WTC11 (cell line): Measurements from ENCODE around the gene GPC4. TPM values are rescaled to one million over a fixed set of nuclear protein-coding genes. Genes with fewer than 3 reads are reported as not detected.

ENCODE experiments used
- ATAC-seq: fragments of 200-7000 bp; cut with Tn5 transposase; 2 replicates; pipeline ENCODE4 v1.10.0; 2021; ENCODE audit warnings: mild to moderate bottlenecking, moderate library complexity
- CTCF ChIA-PET: fragments of 300-600 bp; sonication (Branson Sonifier 250); formaldehyde crosslinking; loops from one replicate; lab custom pipeline; 2021; ENCODE audit warnings: antibody characterized with exemption; lab: Charles Lee
- POLR2A ChIA-PET: fragments of 350-600 bp; sonication (Branson Sonifier 250); formaldehyde crosslinking; loops from one replicate; lab custom pipeline; 2021; ENCODE audit warnings: antibody characterized with exemption; lab: Charles Lee
- DNase-seq: peaks from one replicate; pipeline ENCODE4 v3.0.0; 2021; ENCODE audit warnings: low spot score
- H3K27ac Mint-ChIP-seq: 2 replicates; pipeline ENCODE4 v1.8.0; 2021; ENCODE audit warnings: mixed read lengths
- H3K27me3 Mint-ChIP-seq: 2 replicates; pipeline ENCODE4 v1.8.0; 2021; ENCODE audit warnings: low read depth, mild to moderate bottlenecking, moderate library complexity, mixed read lengths
- H3K36me3 Mint-ChIP-seq: 2 replicates; pipeline ENCODE4 v1.8.0; 2021; ENCODE audit warnings: mixed read lengths
- H3K4me1 Mint-ChIP-seq: 2 replicates; pipeline ENCODE4 v1.8.0; 2022; ENCODE audit warnings: mixed read lengths
- H3K4me3 Mint-ChIP-seq: 2 replicates; pipeline ENCODE4 v1.8.0; 2021; ENCODE audit warnings: mild to moderate bottlenecking, moderate library complexity, mixed read lengths
- H3K9me3 Mint-ChIP-seq: 2 replicates; pipeline ENCODE4 v1.8.0; 2021; ENCODE audit warnings: mixed read lengths
- ATF1 ChIP-seq: sonication (generic); formaldehyde crosslinking; IDR thresholded peaks from 2 replicates; pipeline ENCODE4 v1.8.1; 2023; ENCODE audit warnings: mild to moderate bottlenecking, moderate library complexity, missing genetic modification reagents
- ETV6 ChIP-seq: sonication (generic); formaldehyde crosslinking; IDR thresholded peaks from 2 replicates; pipeline ENCODE4 v1.8.1; 2022; ENCODE audit warnings: mild to moderate bottlenecking, missing genetic modification reagents
- FOXJ3 ChIP-seq: sonication (generic); formaldehyde crosslinking; IDR thresholded peaks from 2 replicates; pipeline ENCODE4 v1.9.0; 2021; ENCODE audit warnings: missing genetic modification reagents, mild to moderate bottlenecking, borderline replicate concordance
- GTF2I ChIP-seq: fragments of 250-450 bp; sonication (Bioruptor Pico); conservative IDR thresholded peaks from 2 replicates; pipeline ENCODE4 v1.4.0; 2021; ENCODE audit warnings: mild to moderate bottlenecking
- JAZF1 ChIP-seq: fragments of 250-450 bp; sonication (Bioruptor Pico); IDR thresholded peaks from 2 replicates; pipeline ENCODE4 v1.9.0; 2021; ENCODE audit warnings: moderate library complexity, mild to moderate bottlenecking, inconsistent platforms
- KAT7 ChIP-seq: sonication (generic); formaldehyde crosslinking; IDR thresholded peaks from 2 replicates; pipeline ENCODE4 v1.8.1; 2023; ENCODE audit warnings: missing genetic modification reagents, mild to moderate bottlenecking, borderline replicate concordance
- NFATC4 ChIP-seq: fragments of 250-450 bp; sonication (Bioruptor Pico); IDR thresholded peaks from 2 replicates; pipeline ENCODE4 v1.9.0; 2021; ENCODE audit warnings: mild to moderate bottlenecking
- NR1H2 ChIP-seq: sonication (generic); formaldehyde crosslinking; IDR thresholded peaks from 2 replicates; pipeline ENCODE4 v1.9.0; 2021; ENCODE audit warnings: mild to moderate bottlenecking, moderate library complexity, missing genetic modification reagents
- NR2C2 ChIP-seq: sonication (generic); formaldehyde crosslinking; IDR thresholded peaks from 2 replicates; pipeline ENCODE4 v1.8.0; 2022; ENCODE audit warnings: mild to moderate bottlenecking, missing genetic modification reagents
- NR3C1 ChIP-seq: sonication (generic); formaldehyde crosslinking; conservative IDR thresholded peaks from 2 replicates; pipeline ENCODE4 v1.8.1; 2023; ENCODE audit warnings: low read depth, mild to moderate bottlenecking, missing genetic modification reagents
- SMAD4 ChIP-seq: sonication (generic); formaldehyde crosslinking; IDR thresholded peaks from 2 replicates; pipeline ENCODE4 v1.8.0; 2022; ENCODE audit warnings: mild to moderate bottlenecking, missing genetic modification reagents
- STAT6 ChIP-seq: sonication (generic); formaldehyde crosslinking; conservative IDR thresholded peaks from 2 replicates; pipeline ENCODE4 v1.8.1; 2023; ENCODE audit warnings: mild to moderate bottlenecking, low read depth, missing genetic modification reagents, moderate library complexity
- TP53 ChIP-seq: sonication (generic); formaldehyde crosslinking; IDR thresholded peaks from 2 replicates; pipeline ENCODE4 v1.8.1; 2023; ENCODE audit warnings: mild to moderate bottlenecking, missing genetic modification reagents
- ZBTB21 ChIP-seq: sonication (generic); formaldehyde crosslinking; IDR thresholded peaks from 2 replicates; pipeline ENCODE4 v1.8.1; 2023; ENCODE audit warnings: mild to moderate bottlenecking, missing genetic modification reagents, borderline replicate concordance
- ZNF263 ChIP-seq: sonication (generic); formaldehyde crosslinking; IDR thresholded peaks from 2 replicates; pipeline ENCODE4 v1.8.1; 2022; ENCODE audit warnings: low read depth, mild to moderate bottlenecking, moderate library complexity, missing genetic modification reagents
- ZNF671 ChIP-seq: fragments of 250-450 bp; sonication (Bioruptor Pico); IDR thresholded peaks from 2 replicates; pipeline ENCODE4 v1.8.0; 2021; ENCODE audit warnings: mild to moderate bottlenecking
- total RNA-seq: library from RNA; stranded (reverse); gene quantifications from 3 replicates; pipeline ENCODE4 v1.2.3, GENCODE V29; 2021
- TF ChIP-seq, protein P1 (sequence below): sonication (generic); formaldehyde crosslinking; IDR thresholded peaks from 2 replicates; pipeline ENCODE4 v1.8.0; 2023; ENCODE audit warnings: mild to moderate bottlenecking, missing genetic modification reagents
- TF ChIP-seq, protein P2 (sequence below): sonication (generic); formaldehyde crosslinking; IDR thresholded peaks from 2 replicates; pipeline ENCODE4 v1.8.1; 2022; ENCODE audit warnings: missing genetic modification reagents, borderline replicate concordance
- TF ChIP-seq, protein P3 (sequence below): fragments of 250-450 bp; sonication (Bioruptor Pico); conservative IDR thresholded peaks from 2 replicates; pipeline ENCODE4 v1.9.0; 2021; ENCODE audit warnings: mild to moderate bottlenecking

Gene GPC4
- total RNA-seq, 1 experiment from 2014 or later: 144 TPM

DNA sequence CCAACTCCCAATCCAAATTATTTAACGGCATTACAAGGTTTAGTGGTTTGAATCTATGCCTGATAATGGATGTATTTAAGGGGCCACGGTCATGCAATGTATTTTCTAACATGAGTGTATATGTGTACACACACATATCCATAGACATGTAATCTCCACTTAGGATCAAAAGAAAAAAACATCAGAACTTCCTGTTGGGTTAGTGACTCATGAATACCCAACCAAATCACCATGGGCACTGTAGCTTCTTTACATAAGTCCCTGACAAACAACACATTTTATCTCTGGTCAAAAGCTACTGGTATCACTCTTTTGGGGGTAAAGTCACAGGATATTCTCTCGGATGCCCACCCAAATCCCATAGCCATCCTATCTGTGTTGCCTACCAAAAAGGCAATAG is 160.6 kb downstream of the GPC4 start:
- H3K27ac Mint-ChIP-seq: no peak overlapping the region
- ATAC-seq: no peak
- H3K36me3 Mint-ChIP-seq: no peaks in the 10 kb centered on the region
- H3K4me3 Mint-ChIP-seq: no peak overlapping the region
- no peaks in the 10 kb centered on the region for H3K27me3 Mint-ChIP-seq
- POLR2A ChIA-PET: interaction anchor here (0.6 kb wide), 1 partner anchor 206 kb away, joined by 7 read pairs; no protein-coding TSS in a partner anchor
- CTCF ChIA-PET: no interaction called here
- TF ChIP-seq, protein P1, sequence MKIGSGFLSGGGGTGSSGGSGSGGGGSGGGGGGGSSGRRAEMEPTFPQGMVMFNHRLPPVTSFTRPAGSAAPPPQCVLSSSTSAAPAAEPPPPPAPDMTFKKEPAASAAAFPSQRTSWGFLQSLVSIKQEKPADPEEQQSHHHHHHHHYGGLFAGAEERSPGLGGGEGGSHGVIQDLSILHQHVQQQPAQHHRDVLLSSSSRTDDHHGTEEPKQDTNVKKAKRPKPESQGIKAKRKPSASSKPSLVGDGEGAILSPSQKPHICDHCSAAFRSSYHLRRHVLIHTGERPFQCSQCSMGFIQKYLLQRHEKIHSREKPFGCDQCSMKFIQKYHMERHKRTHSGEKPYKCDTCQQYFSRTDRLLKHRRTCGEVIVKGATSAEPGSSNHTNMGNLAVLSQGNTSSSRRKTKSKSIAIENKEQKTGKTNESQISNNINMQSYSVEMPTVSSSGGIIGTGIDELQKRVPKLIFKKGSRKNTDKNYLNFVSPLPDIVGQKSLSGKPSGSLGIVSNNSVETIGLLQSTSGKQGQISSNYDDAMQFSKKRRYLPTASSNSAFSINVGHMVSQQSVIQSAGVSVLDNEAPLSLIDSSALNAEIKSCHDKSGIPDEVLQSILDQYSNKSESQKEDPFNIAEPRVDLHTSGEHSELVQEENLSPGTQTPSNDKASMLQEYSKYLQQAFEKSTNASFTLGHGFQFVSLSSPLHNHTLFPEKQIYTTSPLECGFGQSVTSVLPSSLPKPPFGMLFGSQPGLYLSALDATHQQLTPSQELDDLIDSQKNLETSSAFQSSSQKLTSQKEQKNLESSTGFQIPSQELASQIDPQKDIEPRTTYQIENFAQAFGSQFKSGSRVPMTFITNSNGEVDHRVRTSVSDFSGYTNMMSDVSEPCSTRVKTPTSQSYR (CRISPR knock-in tag): no peak
- TF ChIP-seq ZNF263 (CRISPR knock-in tag) (no peak), GTF2I (no peak), KAT7 (CRISPR knock-in tag) (no peak), NFATC4 (CRISPR knock-in tag) (no peak), SMAD4 (CRISPR knock-in tag) (no peak), ZNF671 (no peak), ATF1 (CRISPR knock-in tag) (no peak), JAZF1 (CRISPR knock-in tag) (no peak), ETV6 (no peak), NR3C1 (no peak), FOXJ3 (CRISPR knock-in tag) (no peak), ZBTB21 (CRISPR knock-in tag) (no peak), NR1H2 (CRISPR knock-in tag) (no peak), STAT6 (CRISPR knock-in tag) (no peak), NR2C2 (CRISPR knock-in tag) (no peak), TP53 (no peak)
- TF ChIP-seq, protein P2, sequence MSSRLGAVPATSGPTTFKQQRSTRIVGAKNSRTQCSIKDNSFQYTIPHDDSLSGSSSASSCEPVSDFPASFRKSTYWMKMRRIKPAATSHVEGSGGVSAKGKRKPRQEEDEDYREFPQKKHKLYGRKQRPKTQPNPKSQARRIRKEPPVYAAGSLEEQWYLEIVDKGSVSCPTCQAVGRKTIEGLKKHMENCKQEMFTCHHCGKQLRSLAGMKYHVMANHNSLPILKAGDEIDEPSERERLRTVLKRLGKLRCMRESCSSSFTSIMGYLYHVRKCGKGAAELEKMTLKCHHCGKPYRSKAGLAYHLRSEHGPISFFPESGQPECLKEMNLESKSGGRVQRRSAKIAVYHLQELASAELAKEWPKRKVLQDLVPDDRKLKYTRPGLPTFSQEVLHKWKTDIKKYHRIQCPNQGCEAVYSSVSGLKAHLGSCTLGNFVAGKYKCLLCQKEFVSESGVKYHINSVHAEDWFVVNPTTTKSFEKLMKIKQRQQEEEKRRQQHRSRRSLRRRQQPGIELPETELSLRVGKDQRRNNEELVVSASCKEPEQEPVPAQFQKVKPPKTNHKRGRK (CRISPR knock-in tag): no peak
- TF ChIP-seq, protein P3, sequence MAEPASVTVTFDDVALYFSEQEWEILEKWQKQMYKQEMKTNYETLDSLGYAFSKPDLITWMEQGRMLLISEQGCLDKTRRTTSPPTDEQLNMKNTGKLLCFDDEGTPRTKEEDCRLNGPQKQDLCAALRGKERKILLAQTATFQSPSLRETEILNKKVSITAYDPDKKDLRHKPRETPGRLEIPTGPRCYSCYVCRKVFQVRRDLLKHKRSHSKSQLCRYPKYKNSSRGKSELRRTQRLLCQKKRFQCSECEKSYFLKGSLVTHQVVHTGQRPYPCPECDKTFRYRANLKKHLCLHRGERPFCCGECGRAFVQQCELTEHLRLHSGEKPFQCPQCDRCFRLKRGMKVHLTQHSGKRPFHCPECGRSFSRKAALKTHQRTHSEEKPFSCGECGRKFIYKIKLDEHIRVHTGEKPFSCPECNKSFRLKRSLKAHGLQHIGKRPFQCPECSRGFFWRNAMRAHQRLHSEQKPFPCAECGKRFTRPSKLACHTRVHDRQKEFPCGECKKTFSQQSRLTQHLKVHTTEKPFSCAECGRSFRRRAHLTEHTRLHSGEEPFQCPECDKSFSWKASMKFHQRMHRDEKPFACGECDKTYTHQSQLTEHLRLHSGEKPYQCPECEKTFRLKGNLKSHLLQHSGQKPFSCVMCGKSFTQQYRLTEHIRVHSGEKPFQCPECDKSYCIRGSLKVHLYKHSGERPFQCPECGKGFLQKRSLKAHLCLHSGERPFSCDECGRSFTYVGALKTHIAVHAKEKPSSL (CRISPR knock-in tag): no peak
- H3K9me3 Mint-ChIP-seq: peaks cover 5% of the 10 kb centered on the region; the same call in 1 of the 2 replicates
- H3K4me1 Mint-ChIP-seq: peaks cover 33% of the 10 kb centered on the region
- DNase-seq: no peak
